Stimulated activated naive CD8-positive, alpha-beta T cell treated with anti-CD3 and anti-CD28 coated beads, Interleukin-15, amount 100 ng/mL, for 72 hours (primary cell): ENCODE results near the gene MMRN2.
A peak's percentile ranks its signal among the peaks of the same experiment; 100 is the strongest.
"Not testable (repeated sequence)": the region's sequence is repeated elsewhere in the genome, so short reads cannot be mapped to it uniquely, and the experiment has no call there.

Experiments used
- ATAC-seq: fragments of 150-1000 bp; cut with Tn5 transposase; 2 replicates; pipeline ENCODE4 v1.10.0; 2021; ENCODE audit warnings: mild to moderate bottlenecking, moderate library complexity
- DNase-seq, 2 donors: peaks; one replicate each; pipeline ENCODE4 v3.0.0; 2021 to 2022
- H3K27ac Mint-ChIP-seq, 2 donors: one replicate each; pipeline ENCODE4 v1.8.0; 2022; ENCODE audit warnings: mild to moderate bottlenecking in 2 of 2, mixed read lengths in 2 of 2, moderate library complexity in 2 of 2
- H3K27me3 Mint-ChIP-seq: one replicate; pipeline ENCODE4 v1.8.0; 2022; ENCODE audit warnings: mixed read lengths
- H3K4me1 Mint-ChIP-seq: one replicate; pipeline ENCODE4 v1.8.0; 2022; ENCODE audit warnings: mild to moderate bottlenecking, mixed read lengths
- H3K4me3 Mint-ChIP-seq, 2 donors: one replicate each; pipeline ENCODE4 v1.8.0; 2022; ENCODE audit warnings: mild to moderate bottlenecking in 2 of 2, mixed read lengths in 2 of 2, moderate library complexity in 1 of 2
- H3K9me3 Mint-ChIP-seq, 2 donors: one replicate each; pipeline ENCODE4 v1.8.0; 2022; ENCODE audit warnings: mixed read lengths in 2 of 2

Gene MMRN2

DNA sequence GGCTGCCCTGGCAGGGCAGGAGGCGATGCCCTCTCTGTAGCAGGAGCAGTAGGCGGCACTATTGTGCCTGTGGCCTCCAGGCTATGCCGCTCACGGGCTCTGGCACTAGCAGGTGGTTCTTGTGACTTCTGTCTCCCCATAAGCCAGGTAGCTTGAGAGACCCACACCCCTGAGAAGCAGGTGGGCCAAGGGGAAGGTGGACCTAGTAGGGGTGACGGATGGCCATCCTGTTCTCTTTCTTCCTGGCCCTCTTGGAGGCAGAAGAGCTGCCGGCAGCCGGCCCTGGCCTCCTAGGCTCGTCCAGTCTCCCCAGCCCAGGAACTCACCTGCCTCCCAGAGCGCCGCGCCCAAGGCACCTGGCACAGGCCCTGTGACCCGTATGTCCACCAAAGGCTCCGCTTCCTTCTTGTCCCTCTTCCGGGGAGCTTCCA, 15.4 kb downstream of the MMRN2 start:
- no peak overlapping the region for H3K27ac Mint-ChIP-seq
- H3K27me3 Mint-ChIP-seq, result no peaks in the 10 kb centered on the region
- no peak overlapping the region for H3K4me3 Mint-ChIP-seq
- peaks cover 5% of the 10 kb centered on the region for H3K4me1 Mint-ChIP-seq
- H3K9me3 Mint-ChIP-seq, result no peaks in the 10 kb centered on the region
- no peak for DNase-seq
- ATAC-seq, result no peak

DNA sequence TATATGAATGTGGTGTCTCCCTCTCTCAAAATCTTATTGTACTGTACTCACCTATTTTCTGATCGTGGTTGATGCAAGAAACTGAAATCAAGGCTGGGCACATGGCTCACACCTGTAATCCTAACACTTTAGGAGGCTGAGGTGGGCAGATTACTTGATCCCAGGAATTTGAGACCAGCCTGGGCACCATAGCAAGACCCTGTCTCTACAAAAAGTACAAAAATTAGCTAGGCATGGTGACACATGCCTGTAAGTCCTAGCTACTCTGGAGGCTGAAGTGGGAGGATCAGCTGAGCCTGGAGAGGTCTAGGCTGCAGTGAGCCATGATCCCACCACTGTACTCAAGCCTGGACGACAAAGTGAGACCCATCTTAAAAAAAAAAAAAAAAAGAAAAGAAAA, 16.0 kb downstream of the MMRN2 start:
- Mint-ChIP-seq H3K4me3 (no peak overlapping the region), H3K27me3 (no peaks in the 10 kb centered on the region), H3K4me1 (peaks cover 5% of the 10 kb centered on the region), H3K27ac (no peak overlapping the region), H3K9me3 (no peaks in the 10 kb centered on the region)
- DNase-seq (no peak), ATAC-seq (no peak)

DNA sequence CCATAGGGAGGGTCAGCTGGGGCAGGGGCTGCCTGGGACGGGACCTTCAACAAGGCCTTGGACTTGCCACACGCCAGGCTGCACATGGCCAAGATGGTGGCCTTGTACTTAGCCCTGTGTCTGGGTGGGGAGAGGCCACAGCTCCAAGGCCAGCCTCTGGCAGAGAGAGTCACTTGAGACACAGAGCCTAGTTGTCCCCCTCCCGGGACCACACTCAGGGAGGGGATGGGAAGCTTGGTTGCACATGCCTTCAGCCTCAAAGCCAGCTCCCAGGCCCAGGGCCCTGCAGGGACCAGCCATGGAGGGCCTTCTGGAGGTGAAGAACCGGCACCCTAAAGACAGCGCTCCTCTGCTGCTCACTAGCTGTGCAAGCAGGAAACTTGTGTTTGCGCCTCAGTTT, 16.7 kb downstream of the MMRN2 start:
- ATAC-seq, result no peak
- Mint-ChIP-seq H3K27ac (no peak overlapping the region), H3K27me3 (no peaks in the 10 kb centered on the region)

DNA sequence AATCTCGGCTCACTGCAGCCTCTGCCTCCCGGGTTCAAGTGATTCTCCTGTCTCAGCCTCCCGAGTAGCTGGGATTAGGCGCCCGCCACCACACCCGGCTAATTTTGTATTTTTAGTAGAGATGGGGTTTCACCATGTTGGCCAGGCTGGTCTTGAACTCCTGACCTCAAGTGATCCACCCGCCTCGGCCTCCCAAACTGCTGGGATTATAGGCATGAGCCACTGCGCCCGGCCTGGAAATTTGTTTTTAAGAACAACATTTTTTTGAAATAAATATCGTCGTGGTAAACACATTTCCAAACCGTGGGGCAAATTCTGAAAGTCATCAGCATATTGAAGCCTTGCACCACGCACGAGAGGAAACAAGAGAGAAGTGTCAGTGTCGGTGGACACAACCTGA, 17.3 kb downstream of the MMRN2 start:
- peak overlapping the region; percentile 6 to 10 for H3K4me3 Mint-ChIP-seq
- H3K27ac Mint-ChIP-seq, result peak overlapping the region in 1 of 2 donors; percentile 80
- ATAC-seq, result not testable (repeated sequence)

More for the DNA sequence above, 16.7 kb downstream of the MMRN2 start:
- Mint-ChIP-seq H3K4me1 (peaks cover 5% of the 10 kb centered on the region), H3K9me3 (no peaks in the 10 kb centered on the region), H3K4me3 (no peak overlapping the region)
- DNase-seq, result no peak

DNA sequence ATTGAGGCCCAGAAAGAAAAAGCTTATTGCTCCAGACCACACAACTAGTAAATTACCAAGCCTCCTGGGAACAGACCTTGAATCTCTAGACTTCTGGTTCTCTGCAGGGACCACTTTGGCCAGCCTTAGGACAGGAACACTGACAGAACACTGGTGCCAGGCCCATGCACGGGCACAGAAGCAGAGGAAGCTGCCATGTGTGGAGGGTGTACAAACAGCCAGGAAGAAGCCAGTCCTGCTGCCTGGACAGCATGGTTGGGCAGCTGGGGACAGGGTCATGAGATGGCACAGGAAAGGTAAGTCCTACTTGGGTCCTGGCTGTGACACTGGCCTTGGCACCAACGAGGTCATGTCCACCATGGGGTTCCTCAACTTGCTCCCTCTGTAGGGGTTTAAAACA, 19.2 kb downstream of the MMRN2 start:
- Mint-ChIP-seq H3K4me1 (peaks cover 5% of the 10 kb centered on the region), H3K9me3 (no peaks in the 10 kb centered on the region), H3K4me3 (no peak overlapping the region), H3K27ac (no peak overlapping the region), H3K27me3 (no peaks in the 10 kb centered on the region)
- no peak for DNase-seq
- ATAC-seq, result no peak

More for the DNA sequence above, 17.3 kb downstream of the MMRN2 start:
- not testable (repeated sequence) for H3K4me1 Mint-ChIP-seq, H3K9me3 Mint-ChIP-seq, H3K27me3 Mint-ChIP-seq, DNase-seq

DNA sequence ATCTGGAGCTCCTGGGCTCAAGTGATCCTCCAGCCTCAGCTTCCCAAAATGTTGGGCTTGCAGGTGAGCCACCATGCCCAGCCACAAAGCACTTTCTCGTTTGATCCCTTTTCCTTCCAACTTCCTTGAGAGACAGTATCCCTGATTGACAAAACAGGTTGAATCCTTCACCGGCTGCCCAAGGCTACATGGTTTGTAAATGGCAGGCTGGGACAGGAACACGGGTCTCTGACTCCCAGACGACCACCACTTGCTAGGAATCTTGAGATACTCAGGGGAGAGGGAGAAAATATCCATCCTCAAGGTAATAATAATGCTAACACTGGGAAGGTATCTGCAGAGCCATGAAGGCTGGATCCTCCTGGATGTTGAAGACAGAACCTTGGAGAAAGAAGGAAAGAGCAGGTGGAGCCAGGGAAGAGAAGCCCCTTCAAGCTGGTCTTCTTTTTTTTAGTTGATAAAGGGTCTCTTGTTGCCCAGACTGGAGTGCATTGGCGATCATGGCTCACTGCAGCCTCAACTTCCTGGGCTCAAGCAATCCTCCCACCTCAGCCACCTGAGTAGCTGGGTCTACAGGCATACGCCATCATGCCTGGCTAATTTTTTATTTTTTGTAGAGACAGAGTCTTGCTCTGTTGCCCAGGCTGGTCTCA, 19.8 kb downstream of the MMRN2 start:
- H3K27ac Mint-ChIP-seq, result no peak overlapping the region
- H3K4me1 Mint-ChIP-seq, result peaks cover 11% of the 10 kb centered on the region
- DNase-seq, result no peak
- no peaks in the 10 kb centered on the region for H3K27me3 Mint-ChIP-seq
- no peaks in the 10 kb centered on the region for H3K9me3 Mint-ChIP-seq
- ATAC-seq, result no peak
- no peak overlapping the region for H3K4me3 Mint-ChIP-seq

DNA sequence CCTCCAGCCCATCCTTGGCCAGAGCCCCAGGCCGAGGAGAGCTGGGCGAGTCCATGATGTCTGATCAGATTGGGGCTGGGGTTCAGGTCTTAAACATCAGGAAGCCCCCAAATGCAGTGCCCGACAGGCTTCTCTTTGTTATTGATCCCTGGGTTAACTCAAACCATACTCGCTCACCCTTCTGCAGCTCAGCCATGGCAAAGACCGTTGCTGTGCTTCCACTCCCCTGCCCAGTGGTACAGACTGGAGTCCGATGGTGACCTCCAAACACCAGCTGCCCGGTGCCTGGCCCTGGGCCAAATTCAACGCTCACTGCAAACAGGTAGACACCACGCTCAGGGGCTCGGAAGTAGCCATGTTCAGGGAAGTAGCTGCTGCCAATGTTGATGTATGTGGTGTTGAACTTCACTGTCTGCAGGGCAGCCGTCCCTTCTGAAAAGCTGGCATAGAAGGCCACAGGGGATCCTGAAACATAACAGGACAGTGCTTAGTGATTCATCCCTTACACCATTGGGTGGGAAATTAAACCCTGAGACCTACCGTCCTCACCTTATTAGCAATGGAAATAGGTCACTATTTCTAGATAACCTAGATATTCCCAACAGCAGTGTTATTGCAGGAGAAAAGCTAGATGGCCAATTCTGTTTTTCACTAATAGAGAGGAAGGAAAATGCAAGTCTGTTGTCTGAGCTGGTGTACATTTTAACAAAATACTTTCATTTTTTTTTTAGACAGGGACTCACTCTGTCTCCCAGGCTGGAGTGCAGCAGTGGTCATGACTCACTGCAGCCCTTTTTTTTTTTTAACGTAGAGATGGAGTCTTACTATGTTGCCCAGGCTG, 20.5 kb downstream of the MMRN2 start:
- DNase-seq (no peak), ATAC-seq (no peak)
- H3K9me3 Mint-ChIP-seq, result no peaks in the 10 kb centered on the region
- no peak overlapping the region for H3K27ac Mint-ChIP-seq
- H3K4me3 Mint-ChIP-seq, result no peak overlapping the region
- no peaks in the 10 kb centered on the region for H3K27me3 Mint-ChIP-seq
- H3K4me1 Mint-ChIP-seq, result peaks cover 15% of the 10 kb centered on the region

DNA sequence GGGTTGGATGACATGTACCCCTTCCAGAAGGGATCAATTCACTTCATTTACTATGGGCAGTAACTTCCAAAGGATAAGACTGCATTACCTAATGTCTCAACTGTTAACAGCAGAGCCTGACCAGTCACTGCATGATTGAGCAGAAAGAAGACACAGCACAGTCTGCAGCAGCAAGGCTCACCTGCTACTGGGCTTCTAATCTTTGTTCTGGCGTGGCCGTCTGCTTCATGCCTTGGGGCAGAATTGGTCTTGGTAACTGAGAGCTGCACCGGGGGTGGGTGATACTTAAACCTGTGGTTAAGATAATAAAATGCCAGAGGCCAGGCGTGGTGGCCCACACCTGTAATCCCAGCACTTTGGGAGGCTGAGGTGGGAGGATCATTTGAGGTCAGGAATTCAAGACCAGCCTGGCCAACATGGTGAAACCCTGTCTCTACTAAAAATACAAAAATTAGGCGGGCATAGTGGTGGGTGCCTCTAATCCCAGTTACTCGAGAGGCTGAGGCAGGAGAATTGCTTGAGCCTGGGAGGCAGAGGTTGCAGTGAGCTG, 23.2 kb downstream of the MMRN2 start:
- ATAC-seq, H3K27ac Mint-ChIP-seq, H3K4me3 Mint-ChIP-seq, DNase-seq, H3K9me3 Mint-ChIP-seq, H3K27me3 Mint-ChIP-seq: not testable (repeated sequence)
- peaks cover 10% of the 10 kb centered on the region for H3K4me1 Mint-ChIP-seq

DNA sequence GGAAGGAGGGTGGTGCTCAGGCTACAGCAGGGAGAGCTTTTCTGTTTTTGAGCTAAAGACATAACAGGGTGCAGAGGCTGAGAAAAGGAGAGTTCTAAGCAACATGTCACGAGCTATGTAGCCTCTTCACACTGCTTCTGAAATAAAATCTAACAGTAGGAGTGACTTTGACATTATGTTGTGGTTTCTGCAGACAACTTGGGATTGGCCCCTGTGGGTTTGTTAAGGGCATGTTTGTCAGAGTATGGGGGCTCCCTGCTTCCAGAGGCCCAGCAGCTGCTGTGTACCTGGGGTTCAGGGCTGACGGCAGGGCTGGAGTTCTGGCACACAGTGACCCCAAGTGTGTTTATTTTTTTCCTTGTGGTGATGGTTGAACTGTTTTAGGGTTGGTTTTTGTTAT, 24.7 kb downstream of the MMRN2 start:
- no peak overlapping the region for H3K4me3 Mint-ChIP-seq
- no peaks in the 10 kb centered on the region for H3K27me3 Mint-ChIP-seq
- H3K4me1 Mint-ChIP-seq, result peaks cover 10% of the 10 kb centered on the region
- H3K27ac Mint-ChIP-seq, result no peak overlapping the region
- H3K9me3 Mint-ChIP-seq, result no peaks in the 10 kb centered on the region
- ATAC-seq (no peak), DNase-seq (no peak)

DNA sequence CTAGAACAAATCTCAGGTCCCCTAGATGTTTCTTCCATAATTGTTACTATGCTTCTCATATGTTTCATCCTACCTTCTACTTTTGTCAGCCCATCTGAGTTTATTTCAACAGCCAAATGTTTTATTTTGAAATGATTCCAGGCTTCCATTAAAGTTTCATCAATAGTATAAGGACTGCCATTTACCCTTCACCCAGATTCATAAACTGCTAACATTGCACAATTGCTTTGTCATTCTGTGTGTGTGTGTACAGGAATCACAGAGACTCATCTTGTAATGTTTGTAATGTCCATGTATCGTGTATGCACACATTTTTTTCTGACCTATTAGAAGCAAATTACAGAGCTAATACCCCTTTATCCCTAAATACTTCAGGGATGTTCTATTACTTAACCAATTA, 25.5 kb downstream of the MMRN2 start:
- Mint-ChIP-seq H3K4me1 (peaks cover 10% of the 10 kb centered on the region), H3K4me3 (no peak overlapping the region), H3K27ac (no peak overlapping the region), H3K27me3 (no peaks in the 10 kb centered on the region), H3K9me3 (no peaks in the 10 kb centered on the region)
- ATAC-seq (no peak), DNase-seq (no peak)

DNA sequence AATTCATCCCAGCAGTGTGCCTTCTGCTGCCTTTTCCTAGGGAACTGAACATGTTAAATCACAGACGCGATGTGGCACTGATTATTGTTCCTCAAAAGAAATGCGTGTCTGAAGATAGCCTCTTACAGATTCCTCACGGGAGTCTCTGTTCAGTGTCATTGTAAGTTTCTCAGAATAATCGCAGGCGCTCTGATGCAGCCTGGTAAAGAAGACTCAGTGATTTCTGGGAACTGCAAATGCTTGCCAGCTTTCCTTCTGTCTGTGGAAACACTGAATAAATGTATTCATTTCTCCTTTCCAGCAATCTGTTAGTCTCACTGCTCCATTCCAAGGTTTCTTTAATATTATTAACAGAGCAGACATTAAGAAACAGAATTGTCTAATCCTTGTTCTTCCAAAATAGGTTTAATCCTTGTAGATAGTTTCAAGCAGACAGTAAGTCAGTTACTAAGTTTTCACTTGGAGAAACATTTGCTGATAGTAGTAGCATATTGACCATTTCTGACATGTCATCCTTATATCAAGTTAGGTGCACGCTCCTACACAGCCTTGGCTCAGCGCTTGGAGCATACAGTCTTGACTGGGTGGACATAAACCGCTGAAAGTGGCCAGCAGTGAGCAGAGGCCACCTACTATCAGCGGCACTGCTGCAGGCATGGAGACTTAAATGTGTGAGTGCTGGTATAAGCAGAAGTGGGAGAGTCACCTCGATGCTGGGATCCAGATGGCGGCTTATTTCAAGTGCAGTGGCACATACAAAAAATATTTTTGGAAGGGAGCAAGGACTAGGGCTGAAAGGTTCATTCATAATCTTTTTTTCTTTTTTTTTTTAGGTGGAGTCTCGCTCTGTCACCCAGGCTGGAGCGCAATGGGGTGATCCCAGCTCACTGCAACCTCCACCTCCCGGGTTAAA, 27.7 kb downstream of the MMRN2 start:
- DNase-seq (no peak), ATAC-seq (no peak)
- Mint-ChIP-seq H3K27me3 (no peaks in the 10 kb centered on the region), H3K9me3 (no peaks in the 10 kb centered on the region), H3K4me1 (peaks cover 10% of the 10 kb centered on the region), H3K4me3 (no peak overlapping the region), H3K27ac (no peak overlapping the region)

DNA sequence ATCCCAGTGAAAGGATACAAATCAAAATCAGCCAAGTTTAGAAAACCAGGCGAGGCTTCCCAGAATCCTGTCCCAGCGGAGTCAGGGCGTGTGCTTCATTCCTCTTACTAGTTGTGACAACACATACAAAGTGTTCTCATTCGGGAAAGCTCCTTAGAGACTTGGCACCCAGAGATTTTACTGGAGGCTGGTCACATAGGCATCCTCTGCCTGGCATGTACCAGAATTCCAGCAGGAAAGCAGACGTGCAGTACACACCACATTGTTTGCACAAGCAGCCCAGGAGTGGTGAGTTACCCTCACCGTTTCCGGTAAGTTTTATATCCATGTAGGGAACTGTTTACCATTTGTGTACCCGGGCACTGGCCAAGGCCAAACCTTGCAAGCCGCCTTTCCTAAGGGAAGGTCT, 34.9 kb downstream of the MMRN2 start:
- H3K27ac Mint-ChIP-seq, result no peak overlapping the region
- ATAC-seq (no peak), DNase-seq (no peak)
- H3K27me3 Mint-ChIP-seq, result no peaks in the 10 kb centered on the region
- no peaks in the 10 kb centered on the region for H3K9me3 Mint-ChIP-seq
- no peaks in the 10 kb centered on the region for H3K4me1 Mint-ChIP-seq
- H3K4me3 Mint-ChIP-seq, result no peak overlapping the region

DNA sequence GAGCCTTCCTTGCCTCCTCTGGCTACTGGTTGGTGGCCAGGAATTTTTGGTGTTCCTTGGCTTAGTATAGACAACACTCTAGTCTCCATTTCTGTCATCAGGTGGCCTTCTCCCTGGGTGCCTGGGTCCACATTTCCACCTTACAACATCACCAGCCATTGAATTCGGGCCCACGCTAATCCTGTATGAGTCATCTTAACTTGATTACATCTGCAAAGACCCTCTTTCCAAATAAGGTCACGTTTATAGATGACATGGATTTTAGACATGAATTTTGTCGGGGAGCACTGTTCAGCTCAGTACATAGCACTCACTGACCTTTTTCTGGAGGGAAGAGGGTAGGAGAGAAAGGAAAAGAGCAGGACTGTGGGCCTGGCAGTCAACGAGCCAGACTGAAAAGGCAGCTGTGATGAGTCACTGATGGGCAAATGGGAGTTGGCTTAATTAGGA, 39.4 kb downstream of the MMRN2 start:
- H3K27me3 Mint-ChIP-seq, result no peaks in the 10 kb centered on the region
- no peaks in the 10 kb centered on the region for H3K4me1 Mint-ChIP-seq
- H3K27ac Mint-ChIP-seq, result no peak overlapping the region
- no peak for DNase-seq
- no peak for ATAC-seq
- H3K9me3 Mint-ChIP-seq, result no peaks in the 10 kb centered on the region
- H3K4me3 Mint-ChIP-seq, result no peak overlapping the region

DNA sequence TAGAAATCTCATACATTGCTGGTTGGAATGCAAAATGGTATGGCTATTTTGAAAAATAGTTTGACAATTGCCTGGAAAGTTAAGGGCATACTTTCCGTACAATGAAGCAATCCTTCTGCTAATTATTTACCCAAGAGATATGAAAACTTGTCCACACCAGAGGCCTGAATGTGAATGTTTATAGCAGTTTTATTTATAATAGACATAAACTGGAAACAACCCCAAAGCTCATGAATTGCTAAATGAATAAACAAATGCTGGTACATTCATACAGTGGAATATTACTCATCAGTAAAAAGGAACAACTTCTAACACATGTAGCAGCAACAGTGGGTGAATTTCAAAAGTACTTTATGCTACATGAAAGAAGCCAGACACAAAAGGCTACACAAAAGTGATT, 42.7 kb downstream of the MMRN2 start:
- no peaks in the 10 kb centered on the region for H3K27me3 Mint-ChIP-seq
- no peaks in the 10 kb centered on the region for H3K9me3 Mint-ChIP-seq
- no peak for ATAC-seq
- no peak overlapping the region for H3K4me3 Mint-ChIP-seq
- no peaks in the 10 kb centered on the region for H3K4me1 Mint-ChIP-seq
- no peak for DNase-seq
- H3K27ac Mint-ChIP-seq, result no peak overlapping the region

DNA sequence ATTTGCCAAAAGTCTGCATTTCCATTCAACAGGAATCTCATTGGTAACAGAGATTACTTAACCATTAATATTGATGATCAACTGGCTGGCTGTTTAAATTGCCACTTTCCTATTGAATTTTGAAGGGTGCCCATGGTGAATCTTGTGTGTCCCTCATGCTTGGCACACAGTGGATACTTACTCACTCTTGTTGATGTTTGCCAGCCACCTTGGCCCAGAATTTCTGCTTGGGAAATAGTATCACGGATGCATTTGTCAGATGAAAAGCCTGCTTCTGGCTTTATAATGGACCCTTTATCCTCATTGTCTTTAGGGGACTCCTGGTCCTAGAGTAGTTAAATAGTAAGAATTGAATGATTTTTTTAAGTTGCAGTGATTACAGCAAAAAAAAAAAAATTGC, 52.0 kb downstream of the MMRN2 start:
- no peak for ATAC-seq
- DNase-seq, result no peak
- Mint-ChIP-seq H3K4me1 (no peaks in the 10 kb centered on the region), H3K9me3 (peaks cover 5 to 9% of the 10 kb centered on the region in 2 donors), H3K4me3 (no peak overlapping the region), H3K27ac (no peak overlapping the region), H3K27me3 (no peaks in the 10 kb centered on the region)
